NT2/D1 (cell line): Measurements from ENCODE around the gene C15orf62.

Source experiments
- YY1 ChIP-seq: IDR thresholded peaks from 2 replicates; pipeline ENCODE4 v1.6.1; 2011; ENCODE audit not compliant: insufficient read length, insufficient read depth
- ZNF274 ChIP-seq: IDR thresholded peaks from 2 replicates; pipeline ENCODE4 v1.6.1; 2011; ENCODE audit warnings: mild to moderate bottlenecking, low read depth, low read length

- TF ChIP-seq YY1 = no peak
- no peak for TF ChIP-seq ZNF274
Measured at GRCh38 chr15:40769274-40770146, at the start of gene C15orf62.
